Amniotic epithelial cell (primary cell): ENCODE measurements around the gene YWHAE.
"Not testable (repeated sequence)": the region's sequence is repeated elsewhere in the genome, so short reads cannot be mapped to it uniquely, and the experiment has no call there.

Experiments used
- DNase-seq: peaks from one replicate; pipeline ENCODE4 v3.0.0-alpha.2; 2010; ENCODE audit warnings: low read depth

The YWHAE gene

GRCh38 chr17:1325766-1326165 lies 74.3 kb downstream of the YWHAE start:
- no peak for DNase-seq

GRCh38 chr17:1324201-1324771 lies 75.7 kb downstream of the YWHAE start:
- no peak for DNase-seq

- peak; percentile 24 for DNase-seq
Observed at GRCh38 chr17:1323336-1323735, 76.7 kb downstream of the YWHAE start.

GRCh38 chr17:1322480-1322879 lies 77.5 kb downstream of the YWHAE start:
- DNase-seq, result no peak

GRCh38 chr17:1322014-1322428 lies 78.0 kb downstream of the YWHAE start:
- no peak for DNase-seq

GRCh38 chr17:1315891-1316403 lies 84.1 kb downstream of the YWHAE start:
- no peak for DNase-seq

- no peak for DNase-seq
Observed at GRCh38 chr17:1315409-1315808, 84.6 kb downstream of the YWHAE start.

- DNase-seq, result peak; percentile 78
Observed at GRCh38 chr17:1313270-1314005, 86.6 kb downstream of the YWHAE start.

GRCh38 chr17:1312261-1312870 lies 87.7 kb downstream of the YWHAE start:
- peak; percentile 34 for DNase-seq

GRCh38 chr17:1307829-1308228 lies 92.2 kb downstream of the YWHAE start:
- not testable (repeated sequence) for DNase-seq

- DNase-seq, result no peak
Observed at GRCh38 chr17:1304962-1305563, 95.0 kb downstream of the YWHAE start.

GRCh38 chr17:1304522-1304921 lies 95.5 kb downstream of the YWHAE start:
- no peak for DNase-seq

GRCh38 chr17:1302761-1303160 lies 97.3 kb downstream of the YWHAE start:
- DNase-seq, result no peak

GRCh38 chr17:1301546-1301945 lies 98.5 kb downstream of the YWHAE start:
- DNase-seq, result no peak

- DNase-seq, result no peak
Observed at GRCh38 chr17:1300371-1300905, 99.6 kb downstream of the YWHAE start.

- no peak for DNase-seq
Observed at GRCh38 chr17:1299552-1300370, 100.3 kb downstream of the YWHAE start.

GRCh38 chr17:1298606-1299005 lies 101.4 kb downstream of the YWHAE start:
- DNase-seq, result no peak
